HG02870 (cell line): ENCODE measurements around the gene TNS1.

ENCODE experiments used
- ATAC-seq: cut with Tn5 transposase; IDR thresholded peaks from one replicate; pipeline ENCODE4 v1.9.1; 2021; ENCODE audit warnings: mild to moderate bottlenecking, moderate library complexity; ENCODE audit not compliant: unreplicated experiment

TNS1 gene

DNA sequence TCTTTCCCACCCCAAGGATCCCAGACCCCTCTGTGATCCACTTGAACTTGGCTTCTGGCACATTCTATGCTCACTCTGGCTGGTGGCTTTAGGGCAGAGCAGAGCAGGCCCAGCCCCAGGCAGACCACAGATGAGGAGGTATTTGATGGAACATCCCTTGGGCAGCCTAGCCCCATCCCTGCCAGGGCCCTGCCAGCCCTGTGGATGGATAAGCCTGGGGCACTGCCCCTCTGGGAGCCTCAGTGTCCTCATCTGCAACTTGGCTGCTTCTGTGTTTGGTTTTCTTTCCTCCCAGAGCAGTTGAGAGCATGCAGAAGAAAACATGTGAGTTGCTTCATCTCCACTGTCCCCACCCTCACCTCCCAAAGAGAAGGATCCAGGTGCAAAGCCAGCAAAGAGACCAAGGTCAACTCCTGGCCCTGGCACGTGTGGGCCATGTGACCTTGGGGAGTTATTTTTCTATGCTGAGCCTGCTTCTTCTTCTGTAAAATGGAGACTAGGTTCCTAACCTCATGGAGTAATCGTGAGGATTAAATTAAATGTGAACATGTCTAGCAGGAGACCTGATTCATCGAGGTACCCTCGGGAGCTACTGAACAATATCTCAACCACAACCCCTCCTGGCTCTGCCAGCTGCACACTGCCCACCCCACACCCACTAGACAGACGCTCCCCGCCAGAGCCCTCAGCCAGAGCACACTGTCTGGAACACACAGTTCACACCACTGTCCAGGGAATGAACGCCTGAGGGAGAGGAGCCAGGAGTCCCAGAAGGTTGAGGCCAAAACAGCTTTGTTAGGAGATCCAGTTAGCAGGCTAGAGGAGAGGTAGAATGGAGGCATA lies 14.6 kb upstream of the TNS1 start:
- no peak for ATAC-seq

DNA sequence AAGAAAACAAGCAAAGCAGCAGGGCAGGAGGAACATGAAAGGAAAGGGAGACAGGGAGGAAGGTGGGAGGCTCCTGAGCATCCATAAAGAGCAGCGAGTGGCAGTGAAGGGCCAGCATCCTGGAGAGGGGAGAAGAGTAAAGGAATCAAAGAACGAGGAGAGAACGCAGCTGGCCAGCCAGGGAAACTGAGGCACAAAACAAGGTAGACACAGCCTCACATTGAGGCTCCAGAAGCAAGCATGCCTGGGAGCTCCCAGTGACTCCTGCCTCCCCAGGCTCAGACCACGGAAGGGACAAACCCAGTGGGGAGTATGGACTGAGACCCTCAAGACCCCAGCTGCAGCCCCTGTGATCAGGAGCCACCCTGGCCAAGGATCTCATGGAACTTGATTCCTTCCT lies 14.0 kb upstream of the TNS1 start:
- ATAC-seq: no peak

DNA sequence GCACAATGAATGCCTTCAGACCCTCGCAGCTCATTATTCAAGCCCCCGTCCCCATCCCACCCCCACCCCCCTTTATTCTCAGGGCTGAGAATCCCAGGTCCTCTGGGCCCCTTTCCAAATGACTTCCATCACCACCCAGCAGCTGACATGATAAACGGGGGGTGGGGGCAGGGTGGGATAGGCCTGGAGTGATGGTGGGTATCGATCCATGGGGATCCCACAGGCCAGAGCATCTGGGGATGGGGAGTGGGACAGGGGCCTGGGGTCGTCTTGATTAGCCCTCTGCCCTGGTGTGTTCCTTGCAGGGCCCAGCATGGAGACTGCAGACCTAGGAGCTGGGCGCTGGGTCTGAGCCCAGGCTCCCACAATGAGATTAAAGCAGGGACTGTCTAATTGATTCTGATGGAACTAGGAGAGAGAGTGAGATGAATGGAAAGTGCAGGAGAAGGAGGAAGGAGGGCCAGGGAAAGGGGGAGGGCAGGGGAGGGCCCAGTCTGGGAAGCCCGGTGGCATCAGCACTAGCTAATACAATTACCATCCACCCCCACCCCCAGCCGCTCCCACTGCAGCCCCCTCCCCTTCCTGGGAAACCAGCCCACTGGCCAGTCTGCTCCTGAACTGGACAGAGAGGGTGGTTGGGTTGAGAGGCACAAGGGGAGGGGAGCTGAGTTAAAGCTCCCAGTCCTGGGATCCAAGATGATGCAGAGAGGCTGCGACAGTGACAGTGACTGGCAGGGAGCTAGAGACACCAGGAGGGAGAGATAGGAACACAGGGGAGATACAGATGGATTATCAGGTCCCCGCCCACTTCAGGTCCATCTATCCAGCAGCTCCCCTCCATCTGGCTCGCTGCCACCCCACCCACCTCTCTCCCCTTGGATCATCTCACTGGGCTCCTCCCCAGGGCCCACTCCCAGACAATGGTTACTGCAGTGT lies 13.1 kb upstream of the TNS1 start:
- no peak for ATAC-seq

DNA sequence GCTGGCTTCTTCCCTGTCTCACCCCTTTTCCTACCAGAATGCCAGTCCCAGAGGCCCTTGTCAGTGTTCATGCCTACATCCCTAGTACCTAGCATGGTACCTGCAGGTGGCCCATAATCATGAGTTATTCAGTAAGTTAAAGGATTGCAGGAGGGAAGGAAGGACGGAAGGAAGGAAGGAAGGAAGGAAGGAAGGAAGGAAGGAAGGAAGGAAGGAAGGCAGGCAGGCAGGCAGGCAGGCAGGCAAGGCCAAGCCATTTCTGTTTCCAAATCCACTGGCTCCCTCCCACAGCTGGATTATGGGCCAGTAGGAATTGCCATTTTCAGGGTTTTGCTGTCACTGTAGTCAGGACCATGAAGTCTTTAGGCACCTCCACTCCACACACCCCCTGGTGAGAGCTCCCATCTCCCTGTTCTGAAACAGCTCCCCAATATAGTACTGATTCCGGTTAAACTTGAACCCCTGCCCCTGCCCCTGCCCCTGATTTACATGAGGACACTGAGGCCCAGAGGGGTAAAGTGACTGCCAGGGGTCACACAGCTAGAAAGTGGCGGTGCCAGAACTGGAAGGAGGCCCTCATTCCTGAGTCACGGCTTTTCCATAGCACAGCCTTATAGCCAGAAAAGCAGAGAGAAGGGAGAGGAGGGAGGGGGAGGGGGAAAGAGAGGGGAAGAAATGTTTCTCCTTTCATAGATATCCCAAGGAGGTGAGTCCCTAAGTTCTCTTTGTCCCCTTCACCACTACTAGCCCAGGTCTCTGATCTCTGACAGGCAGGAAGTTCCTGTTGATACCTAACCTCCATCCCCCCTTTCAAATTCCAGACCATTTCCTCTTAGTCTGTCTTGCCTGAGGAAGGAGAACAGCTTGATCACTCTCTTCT lies 12.2 kb upstream of the TNS1 start:
- no peak for ATAC-seq

DNA sequence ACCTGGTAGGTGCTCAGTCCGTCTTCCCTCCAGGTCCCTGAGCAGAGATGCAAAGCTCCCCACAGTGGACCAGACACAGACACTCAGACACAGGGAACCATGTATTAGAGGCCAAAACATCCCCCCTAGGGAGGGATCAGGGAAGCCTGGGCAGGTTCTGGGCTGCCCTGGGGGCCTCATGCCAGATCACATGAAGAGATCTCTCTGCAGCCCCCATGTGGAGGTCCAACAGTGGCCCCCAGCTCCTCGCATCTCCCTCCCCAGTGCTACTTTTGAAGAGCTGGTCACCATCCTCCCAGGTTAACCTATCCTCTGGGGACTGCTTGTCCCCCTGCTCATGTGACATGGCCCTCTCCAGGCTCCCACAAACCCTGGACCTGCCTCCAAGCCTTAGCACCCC lies 10.5 kb upstream of the TNS1 start:
- no peak for ATAC-seq

DNA sequence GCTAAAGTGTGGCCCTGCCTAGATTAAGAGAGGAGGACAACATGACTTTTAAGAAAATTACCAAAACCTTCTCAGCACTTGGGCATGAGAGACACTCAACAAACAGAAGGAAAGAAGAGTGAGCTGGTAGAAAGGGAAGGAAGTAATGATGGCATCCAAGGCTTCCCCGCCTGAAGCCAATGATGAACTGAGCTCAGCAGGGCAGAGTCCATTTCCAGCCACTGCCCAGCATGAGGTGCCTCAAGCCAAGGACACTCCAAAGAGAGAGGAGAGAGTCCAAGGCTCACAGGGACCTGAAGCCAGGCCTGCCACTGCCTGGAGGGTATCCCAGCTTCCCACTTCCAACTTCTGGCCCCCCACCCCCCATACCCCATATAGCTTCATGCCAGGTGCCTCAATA lies 9.5 kb upstream of the TNS1 start:
- ATAC-seq: no peak

DNA sequence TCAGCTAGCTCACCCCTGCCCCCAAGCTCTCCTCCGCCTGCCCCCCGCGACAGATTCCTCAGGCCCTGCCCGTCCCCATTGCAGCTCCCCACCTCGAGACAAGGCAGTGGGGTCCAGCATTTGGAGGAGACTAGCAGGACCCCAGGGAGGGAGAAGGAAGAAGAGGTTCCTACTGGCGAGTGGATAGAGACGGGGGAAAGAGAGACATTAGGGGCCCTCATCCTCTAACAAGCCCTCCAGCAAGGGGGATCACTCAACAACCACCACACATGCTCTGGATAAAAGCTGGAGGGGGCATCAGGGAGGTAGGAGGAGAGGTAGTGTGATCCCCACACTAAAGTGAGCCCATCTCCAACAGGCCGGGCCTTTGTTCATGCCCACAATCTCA lies 8.9 kb upstream of the TNS1 start:
- ATAC-seq: no peak

DNA sequence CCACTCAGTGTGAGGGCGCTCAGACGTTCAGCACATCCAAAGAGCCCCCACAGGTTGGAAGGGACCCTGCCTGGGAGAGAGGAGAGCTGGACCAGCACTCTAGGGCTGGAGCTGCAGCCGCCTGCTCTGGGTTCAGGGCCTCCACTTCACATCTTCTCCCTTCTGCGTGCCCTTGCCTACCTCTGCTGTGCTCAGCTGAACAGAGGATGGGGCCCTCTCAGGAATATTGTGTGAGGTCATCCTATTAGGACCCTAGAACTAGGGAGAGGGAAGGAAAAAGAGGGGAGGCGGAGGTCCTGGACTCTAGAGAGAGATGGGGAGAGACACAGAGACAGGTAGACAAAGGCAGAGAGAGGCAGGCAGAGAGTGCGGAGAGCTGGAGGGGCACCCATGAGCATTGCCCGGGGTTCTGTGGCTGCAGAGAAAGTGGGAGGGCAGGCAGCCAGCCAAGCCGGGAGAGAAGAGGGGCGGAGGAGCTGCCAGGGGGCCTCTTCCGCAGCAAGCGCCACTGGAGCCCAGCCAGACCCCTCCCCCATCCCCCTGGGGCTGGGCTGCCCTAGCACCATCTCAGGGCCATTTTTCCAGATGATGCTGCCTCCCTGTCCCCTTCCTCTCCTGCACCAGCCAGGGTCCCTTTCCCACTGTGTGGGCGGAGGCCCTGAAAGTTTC lies 8.3 kb upstream of the TNS1 start:
- no peak for ATAC-seq

DNA sequence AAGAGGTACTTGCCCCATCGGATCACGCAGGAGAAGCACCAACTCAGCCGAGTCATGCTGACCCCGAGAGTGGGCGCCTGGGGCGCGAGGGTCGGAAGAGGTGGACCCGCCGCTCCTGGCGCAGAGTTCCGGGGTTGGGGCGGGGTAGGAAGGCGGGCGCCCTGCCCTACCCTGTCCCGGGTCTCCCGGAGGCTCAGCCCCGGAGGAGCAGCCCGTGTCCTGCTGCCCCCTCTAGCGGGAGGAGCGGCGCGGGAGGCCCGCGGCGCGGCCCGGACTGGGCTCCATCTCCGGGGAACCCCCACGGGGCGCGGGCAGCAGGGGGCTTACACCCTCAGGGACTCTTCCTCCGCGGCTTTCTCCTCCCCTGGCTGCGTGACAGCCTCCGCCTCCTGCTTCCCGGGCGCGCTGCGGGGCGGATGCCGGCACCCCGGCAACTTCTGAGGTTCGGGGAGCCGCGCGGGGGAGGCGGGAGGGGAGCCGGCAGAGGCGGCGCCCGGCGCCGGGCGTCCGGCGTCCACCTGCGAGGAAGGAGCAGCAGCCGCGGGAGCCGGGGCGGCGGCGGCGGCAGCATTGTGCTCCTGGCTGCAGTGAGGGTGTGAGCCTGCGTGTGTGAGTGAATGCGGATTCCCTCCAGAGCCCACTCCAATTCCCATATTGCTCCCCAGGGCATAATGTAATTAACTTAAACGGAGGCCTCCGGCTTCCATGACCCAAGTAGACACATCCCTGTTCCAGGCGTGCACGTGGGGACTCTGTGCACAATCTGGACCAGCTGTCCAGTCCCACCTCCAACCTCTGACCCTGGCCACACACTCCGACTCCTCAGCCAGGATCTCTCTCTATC lies 7.6 kb upstream of the TNS1 start:
- ATAC-seq: no peak

DNA sequence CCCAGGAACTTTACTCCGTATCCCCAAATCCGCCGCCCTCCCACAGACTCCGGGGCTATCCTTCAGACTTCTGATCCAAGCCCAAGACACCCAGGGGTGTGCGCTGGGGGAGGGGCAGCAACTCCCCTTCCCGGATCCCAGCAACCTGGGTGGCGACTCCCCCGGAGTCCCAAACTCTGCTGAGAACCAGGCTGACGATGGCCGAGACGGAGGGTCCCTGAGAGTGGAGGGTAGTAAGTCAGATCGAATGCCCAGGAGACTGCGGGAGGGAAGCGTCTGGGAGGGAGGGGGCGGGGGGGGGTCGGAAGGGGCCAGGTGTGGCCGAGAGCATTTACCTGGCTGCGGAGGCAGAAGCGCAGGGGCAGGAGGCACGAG lies 7.0 kb upstream of the TNS1 start:
- no peak for ATAC-seq

DNA sequence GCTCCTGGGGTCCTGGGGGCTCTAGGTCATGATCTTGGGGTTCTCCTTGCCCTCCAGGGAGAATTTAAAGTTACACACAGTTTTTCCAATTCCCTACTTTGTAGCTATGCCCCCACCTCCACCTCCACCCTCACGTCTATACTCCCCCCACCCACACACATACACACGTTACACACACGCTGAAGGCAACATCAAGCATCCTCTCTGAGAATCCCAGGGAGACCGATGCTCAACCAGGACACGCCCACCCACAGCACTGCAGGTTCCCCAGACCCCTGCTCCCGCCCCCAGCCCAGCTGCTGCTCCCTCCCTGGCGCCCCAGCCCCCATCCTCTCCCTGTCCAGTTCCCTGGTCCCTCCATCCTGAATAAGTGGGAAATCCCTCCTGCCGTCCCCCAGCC lies 6.4 kb upstream of the TNS1 start:
- ATAC-seq: no peak

DNA sequence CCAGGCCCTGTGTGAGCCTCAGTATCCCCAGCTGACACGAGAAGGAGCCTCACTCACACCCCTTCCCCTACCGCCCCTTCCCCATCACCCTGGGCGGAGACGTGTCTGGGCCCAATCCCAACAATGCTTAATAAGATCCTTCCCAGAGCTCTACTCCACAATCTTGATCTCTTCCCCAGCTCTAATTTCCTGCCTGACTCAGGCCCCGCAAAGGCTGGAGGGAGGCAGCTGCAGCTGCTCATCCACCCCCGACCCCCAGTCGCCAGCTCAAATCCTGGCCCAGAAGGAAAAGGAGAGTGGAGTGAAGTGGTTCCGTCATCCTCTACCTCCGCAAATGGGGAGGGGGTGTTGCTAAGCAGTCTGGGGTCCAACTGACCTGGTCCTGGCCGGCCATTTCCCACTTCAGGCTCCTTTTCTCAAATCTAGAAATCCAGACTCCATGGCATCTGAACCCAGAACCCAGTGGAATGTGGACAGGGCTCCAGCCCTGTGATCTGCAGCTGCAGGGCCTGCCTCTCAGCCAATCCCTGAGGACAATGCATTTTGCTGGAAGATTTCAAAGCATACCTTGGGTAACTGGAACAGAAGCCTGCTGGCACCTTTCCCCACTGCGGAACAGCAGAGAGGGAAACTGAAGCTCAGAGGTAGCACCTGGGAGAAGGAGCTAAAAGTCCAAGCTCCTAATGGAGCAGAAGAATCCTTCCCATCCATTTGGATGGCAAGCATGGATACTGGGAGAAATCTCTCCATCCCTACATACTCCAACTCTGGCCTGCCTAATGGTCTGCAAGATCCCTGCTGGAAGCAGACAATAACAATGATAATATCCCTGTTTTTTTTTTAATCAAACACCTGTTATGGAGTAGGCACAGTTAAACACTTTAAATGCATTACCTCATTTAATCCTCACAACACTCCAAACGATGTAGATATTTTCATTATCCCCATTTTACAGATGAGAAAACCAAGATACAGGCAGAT lies 5.6 kb upstream of the TNS1 start:
- no peak for ATAC-seq

DNA sequence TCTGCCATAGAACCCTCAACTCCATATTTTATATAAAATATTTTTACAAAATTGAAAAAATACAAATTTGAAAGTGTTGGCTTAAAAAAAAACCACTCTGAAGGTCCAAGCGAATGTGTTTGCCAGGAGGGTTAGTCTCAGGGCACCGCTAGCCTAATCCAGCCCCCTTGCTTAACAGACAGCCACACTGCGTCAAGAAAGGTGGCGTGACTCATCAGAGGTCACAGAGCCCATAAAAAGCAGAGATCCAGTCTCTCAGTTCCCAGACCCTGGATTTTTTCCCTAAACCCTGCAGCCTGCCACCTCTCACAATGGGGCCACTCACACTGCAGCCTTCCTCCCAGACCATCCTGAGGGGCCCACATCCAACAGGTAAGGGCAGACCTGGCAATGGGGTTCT lies 3.9 kb upstream of the TNS1 start:
- ATAC-seq: no peak

DNA sequence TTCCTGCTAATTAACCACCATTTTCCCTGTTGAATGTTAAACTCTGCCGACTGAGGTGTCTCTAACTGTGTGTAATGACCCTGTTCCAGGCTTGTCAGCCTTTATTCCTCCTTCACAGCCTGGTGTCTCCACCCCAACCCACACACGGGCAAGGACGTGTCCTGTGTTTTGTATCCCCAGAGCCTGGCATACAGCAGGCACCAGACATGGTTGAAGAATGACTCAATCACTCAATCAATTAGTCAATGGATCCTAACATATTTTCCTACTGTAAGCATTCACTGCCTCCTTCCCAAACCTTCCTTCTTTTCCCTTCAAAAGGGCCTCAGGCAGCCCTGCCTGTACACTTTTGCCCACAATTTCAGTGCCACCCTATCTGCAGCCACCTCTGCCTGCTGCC lies 2.7 kb upstream of the TNS1 start:
- ATAC-seq: no peak

DNA sequence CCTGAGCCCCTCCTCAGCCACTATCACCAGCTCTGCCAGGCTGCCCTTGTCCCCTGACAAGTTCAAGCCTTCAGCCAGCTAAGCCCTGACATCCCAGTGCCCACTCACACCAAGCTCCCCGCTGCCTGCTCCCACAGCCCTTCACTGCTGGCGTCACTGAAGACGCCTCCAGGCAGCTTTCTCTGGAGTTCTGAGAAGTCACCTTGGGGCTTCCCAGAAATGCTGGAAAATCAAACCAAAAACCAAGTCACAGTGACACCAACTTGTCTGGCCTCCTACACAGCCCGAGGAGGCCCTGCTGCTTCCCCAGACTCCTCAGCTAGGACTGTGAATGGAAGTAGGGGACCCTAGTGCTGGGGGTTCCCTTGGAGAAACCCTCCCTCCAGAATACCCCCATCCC lies 2.2 kb upstream of the TNS1 start:
- no peak for ATAC-seq

DNA sequence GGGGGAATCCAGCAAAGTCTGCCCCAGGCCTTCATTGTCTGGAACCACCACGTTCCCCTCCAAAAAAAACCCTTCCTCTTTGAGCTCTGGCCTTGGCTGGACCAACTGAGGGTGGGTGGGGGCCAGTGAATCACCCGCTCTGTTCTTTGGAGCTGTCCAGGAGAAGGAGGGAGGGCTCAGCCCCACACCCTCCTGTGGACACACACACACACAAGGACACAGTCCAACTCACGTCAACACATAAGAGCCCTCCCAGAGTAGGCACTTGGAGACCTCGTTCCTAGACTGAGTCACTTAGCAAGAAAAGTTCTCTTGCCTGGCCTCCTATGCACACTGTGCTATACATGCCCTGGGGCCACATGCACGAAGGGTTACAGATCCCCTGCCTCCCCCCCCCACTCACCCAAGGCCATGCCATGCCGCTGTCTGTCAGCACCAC lies 1.2 kb upstream of the TNS1 start:
- no peak for ATAC-seq

DNA sequence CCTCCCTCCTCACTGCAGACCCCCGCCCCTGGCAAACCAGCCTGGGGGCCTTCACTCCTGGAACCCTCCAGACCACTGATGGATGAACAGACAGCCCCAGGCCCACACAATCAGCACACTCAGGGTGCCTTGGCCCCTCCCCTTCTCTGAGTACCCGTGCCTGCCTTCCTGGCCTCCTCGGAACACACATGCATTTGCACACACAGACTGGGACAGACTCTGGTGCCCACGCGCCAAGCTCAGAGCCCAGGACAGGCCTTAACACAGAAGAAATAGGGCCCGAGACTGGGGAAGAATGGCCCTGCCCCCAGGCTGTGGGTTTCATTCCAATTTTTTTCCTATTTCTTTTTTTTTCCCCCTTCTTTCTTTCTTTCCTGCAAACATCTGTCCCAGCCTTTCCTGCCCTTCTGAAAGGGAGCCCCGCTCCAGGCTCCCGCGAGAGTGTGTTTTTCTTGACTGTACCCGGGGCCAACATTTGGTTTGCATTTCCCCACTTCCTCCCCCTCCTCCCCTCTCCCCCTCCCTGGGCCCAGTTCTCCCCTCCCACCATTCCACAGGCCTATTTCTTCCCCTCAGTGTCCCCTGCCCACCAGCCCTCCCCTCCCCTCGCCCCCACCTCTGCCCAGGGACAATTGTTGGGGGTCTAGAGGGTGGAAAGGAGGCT lies 618 bp upstream of the TNS1 start:
- no peak for ATAC-seq
